Measurements from ENCODE around the gene SPTAN1. TPM values are rescaled to one million over a fixed set of nuclear protein-coding genes. Genes with fewer than 3 reads are reported as not detected.

SPTAN1 gene
- total RNA-seq, 1 donor from 2014 or later, result 442 TPM

DNA sequence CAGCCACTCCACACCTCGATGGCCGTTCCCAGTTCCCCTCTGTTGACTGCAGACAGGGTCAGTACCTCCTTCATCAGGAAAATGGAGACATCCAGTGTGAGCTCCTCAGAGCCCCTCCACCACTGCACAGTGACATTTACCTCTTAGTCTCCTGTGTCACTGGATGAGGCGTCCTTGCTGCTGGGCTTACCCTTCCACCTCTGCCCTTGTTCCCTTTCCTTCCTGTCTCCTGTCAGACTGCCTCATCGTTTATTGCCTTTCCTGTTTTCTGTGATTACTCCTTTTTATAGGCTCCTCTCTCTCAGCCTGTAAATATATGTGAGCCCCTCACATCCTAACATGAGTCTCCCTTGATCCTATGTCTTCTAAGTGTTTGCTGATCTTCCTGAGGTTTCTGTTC, 23.2 kb upstream of the SPTAN1 start:
- Mint-ChIP-seq H3K36me3 (peaks cover 35% of the 10 kb centered on the region), H3K27ac (no peak overlapping the region), H3K27me3 (ENCODE audit: low read depth) (no peaks in the 10 kb centered on the region), H3K4me3 (no peak overlapping the region), H3K9me3 (no peaks in the 10 kb centered on the region), H3K4me1 (no peaks in the 10 kb centered on the region)
- no peak for DNase-seq (ENCODE audit: low spot score in 2 of 2, unreplicated experiment in 2 of 2)
- TF ChIP-seq, protein P1, sequence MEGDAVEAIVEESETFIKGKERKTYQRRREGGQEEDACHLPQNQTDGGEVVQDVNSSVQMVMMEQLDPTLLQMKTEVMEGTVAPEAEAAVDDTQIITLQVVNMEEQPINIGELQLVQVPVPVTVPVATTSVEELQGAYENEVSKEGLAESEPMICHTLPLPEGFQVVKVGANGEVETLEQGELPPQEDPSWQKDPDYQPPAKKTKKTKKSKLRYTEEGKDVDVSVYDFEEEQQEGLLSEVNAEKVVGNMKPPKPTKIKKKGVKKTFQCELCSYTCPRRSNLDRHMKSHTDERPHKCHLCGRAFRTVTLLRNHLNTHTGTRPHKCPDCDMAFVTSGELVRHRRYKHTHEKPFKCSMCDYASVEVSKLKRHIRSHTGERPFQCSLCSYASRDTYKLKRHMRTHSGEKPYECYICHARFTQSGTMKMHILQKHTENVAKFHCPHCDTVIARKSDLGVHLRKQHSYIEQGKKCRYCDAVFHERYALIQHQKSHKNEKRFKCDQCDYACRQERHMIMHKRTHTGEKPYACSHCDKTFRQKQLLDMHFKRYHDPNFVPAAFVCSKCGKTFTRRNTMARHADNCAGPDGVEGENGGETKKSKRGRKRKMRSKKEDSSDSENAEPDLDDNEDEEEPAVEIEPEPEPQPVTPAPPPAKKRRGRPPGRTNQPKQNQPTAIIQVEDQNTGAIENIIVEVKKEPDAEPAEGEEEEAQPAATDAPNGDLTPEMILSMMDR (IDR thresholded peaks at IDR 0.05; ENCODE audit: unreplicated experiment), result no peak

DNA sequence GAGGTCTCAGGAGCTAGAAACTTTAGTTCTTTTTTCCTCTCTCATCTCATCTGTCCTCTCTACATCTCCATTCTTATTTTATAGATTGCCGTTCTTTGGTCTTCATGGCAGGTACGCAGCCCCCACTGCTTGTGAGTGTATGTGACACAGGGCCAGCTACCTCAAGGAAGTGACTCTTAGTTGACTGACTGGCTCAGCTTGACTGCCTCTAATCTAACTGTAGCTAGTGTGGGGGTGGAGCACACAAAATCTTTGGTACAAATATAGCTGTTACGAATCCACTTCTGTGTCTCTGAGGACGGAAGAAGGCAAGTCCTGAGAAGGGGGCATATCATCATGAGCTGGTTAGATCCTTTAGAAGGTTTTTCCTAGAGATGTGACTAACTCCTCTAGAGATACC, 19.8 kb upstream of the SPTAN1 start:
- TF ChIP-seq, protein P1 (IDR thresholded peaks at IDR 0.05; ENCODE audit: unreplicated experiment), result no peak
- DNase-seq (ENCODE audit: low spot score in 2 of 2, unreplicated experiment in 2 of 2), result no peak
- H3K9me3 Mint-ChIP-seq, result no peaks in the 10 kb centered on the region
- H3K4me1 Mint-ChIP-seq, result no peaks in the 10 kb centered on the region
- H3K4me3 Mint-ChIP-seq, result no peak overlapping the region
- H3K27me3 Mint-ChIP-seq (ENCODE audit: low read depth), result no peaks in the 10 kb centered on the region
- H3K27ac Mint-ChIP-seq, result no peak overlapping the region
- H3K36me3 Mint-ChIP-seq, result peaks cover 29% of the 10 kb centered on the region

DNA sequence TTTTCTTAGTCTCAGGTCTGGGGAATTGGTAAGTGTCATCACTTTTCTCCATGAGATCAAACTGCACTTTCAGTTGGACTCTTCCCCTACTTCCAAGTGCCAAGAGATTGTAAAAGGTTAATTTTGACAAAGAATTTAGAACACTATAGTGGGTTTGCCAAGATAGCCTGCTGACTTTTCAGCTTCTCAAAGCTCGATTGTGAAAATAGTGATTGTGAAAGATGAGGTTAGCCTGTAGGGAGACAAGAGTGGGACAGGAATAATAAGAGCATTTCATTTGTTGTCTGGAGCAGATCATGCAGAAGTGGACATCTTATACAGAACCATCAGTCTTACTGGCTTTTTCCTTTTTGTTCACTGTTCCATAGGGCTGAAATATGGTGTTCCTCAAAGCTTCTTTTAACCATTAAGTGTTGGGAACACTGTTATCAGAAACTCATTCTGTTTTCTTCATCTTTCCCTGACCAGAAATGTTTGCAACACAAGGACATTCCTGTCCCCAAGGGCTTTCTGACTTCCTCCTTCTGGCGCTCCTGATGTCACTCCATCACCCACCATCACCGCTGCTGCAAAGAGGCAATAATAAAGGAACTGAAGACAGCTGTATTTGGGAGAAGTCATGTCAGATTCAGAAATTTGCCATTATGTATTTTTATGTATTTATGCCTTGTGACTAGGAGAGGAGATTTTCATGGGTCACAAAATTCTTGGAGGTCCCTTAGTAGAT, 11.6 kb upstream of the SPTAN1 start:
- DNase-seq (ENCODE audit: low spot score in 2 of 2, unreplicated experiment in 2 of 2), result no peak
- H3K4me1 Mint-ChIP-seq, result no peaks in the 10 kb centered on the region

DNA sequence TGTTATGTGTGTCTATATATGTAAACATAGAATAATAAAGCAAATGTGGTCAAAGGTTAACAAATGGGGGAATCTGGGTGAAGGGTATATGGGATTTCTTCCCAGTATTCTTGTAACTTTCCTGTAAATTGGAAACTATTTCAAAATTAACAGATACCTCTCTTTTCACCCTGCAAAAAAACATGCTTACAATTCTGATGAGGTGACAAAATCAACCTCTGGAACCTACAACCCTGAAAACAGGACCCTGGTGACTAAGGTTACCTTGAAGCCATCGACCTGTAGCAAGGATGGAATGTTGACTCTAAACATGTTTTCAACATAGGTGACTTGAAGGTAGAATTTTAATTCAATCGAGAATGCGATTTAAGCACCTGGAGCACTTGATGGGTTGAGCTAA, 5.9 kb upstream of the SPTAN1 start:
- Mint-ChIP-seq H3K4me3 (no peak overlapping the region), H3K9me3 (no peaks in the 10 kb centered on the region), H3K27ac (no peak overlapping the region), H3K4me1 (peaks cover 21% of the 10 kb centered on the region), H3K27me3 (ENCODE audit: low read depth) (no peaks in the 10 kb centered on the region), H3K36me3 (peaks cover 9% of the 10 kb centered on the region)
- no peak for DNase-seq (ENCODE audit: low spot score in 2 of 2, unreplicated experiment in 2 of 2)
- TF ChIP-seq, protein P1 (IDR thresholded peaks at IDR 0.05; ENCODE audit: unreplicated experiment), result no peak

More for the DNA sequence above, 11.6 kb upstream of the SPTAN1 start:
- H3K4me3 Mint-ChIP-seq, result no peak overlapping the region
- H3K27me3 Mint-ChIP-seq (ENCODE audit: low read depth), result no peaks in the 10 kb centered on the region
- H3K27ac Mint-ChIP-seq, result no peak overlapping the region
- H3K36me3 Mint-ChIP-seq, result peaks cover 32% of the 10 kb centered on the region
- TF ChIP-seq, protein P1 (IDR thresholded peaks at IDR 0.05; ENCODE audit: unreplicated experiment), result no peak
- H3K9me3 Mint-ChIP-seq, result no peaks in the 10 kb centered on the region

DNA sequence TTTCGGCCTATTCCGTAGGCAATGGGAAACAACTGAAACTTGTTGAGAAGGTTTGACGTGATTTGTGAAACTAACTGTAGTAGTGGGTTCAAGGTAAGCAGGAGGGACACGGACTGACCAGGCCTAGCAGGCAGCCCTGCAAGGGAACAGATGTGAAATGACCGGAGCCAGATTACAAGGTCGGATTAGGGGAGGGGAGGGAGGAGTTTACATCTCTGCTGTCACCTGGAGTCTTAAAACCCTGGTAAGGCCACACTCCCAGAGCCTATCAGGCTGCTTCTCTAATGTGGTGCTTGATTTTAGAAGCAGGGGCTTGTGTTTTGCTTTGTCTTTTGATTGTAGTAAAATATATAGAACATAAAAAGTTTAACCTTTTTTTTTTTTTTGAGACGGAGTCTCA, 3.5 kb upstream of the SPTAN1 start:
- DNase-seq (ENCODE audit: low spot score in 2 of 2, unreplicated experiment in 2 of 2), result no peak
- no peak overlapping the region for H3K4me3 Mint-ChIP-seq
- H3K27ac Mint-ChIP-seq, result no peak overlapping the region
- H3K36me3 Mint-ChIP-seq, result peaks cover 1% of the 10 kb centered on the region
- H3K27me3 Mint-ChIP-seq (ENCODE audit: low read depth), result no peaks in the 10 kb centered on the region
- TF ChIP-seq, protein P1 (IDR thresholded peaks at IDR 0.05; ENCODE audit: unreplicated experiment), result no peak
- peaks cover 25% of the 10 kb centered on the region for H3K4me1 Mint-ChIP-seq
- H3K9me3 Mint-ChIP-seq, result no peaks in the 10 kb centered on the region
